HEK293 (cell line): ENCODE data around the gene IRS2.

ENCODE experiments used
- ATF2 ChIP-seq: fragments of 450-650 bp; formaldehyde crosslinking; IDR thresholded peaks from 2 replicates; pipeline ENCODE4 v1.5.1; 2016; ENCODE audit warnings: missing biosample characterization, missing genetic modification characterization, low read depth
- INSM2 ChIP-seq: fragments of 450-650 bp; formaldehyde crosslinking; IDR thresholded peaks from 2 replicates; pipeline ENCODE4 v1.5.1; 2016; ENCODE audit warnings: missing biosample characterization, missing genetic modification characterization
- OSR2 ChIP-seq: fragments of 450-650 bp; formaldehyde crosslinking; IDR thresholded peaks from 2 replicates; pipeline ENCODE4 v1.5.1; 2016; ENCODE audit warnings: missing biosample characterization, missing genetic modification characterization
- PRDM4 ChIP-seq: fragments of 450-650 bp; formaldehyde crosslinking; IDR thresholded peaks from 2 replicates; pipeline ENCODE4 v1.5.1; 2017; ENCODE audit warnings: missing biosample characterization, missing genetic modification characterization
- TCF7L2 ChIP-seq: IDR thresholded peaks from 2 replicates; pipeline ENCODE4 v1.6.1; 2011; ENCODE audit warnings: low read depth, mild to moderate bottlenecking, inconsistent platforms, low read length, moderate library complexity, borderline replicate concordance
- ZBTB20 ChIP-seq: fragments of 450-650 bp; formaldehyde crosslinking; IDR thresholded peaks from 2 replicates; pipeline ENCODE4 v1.5.1; 2016; ENCODE audit warnings: missing biosample characterization, missing genetic modification characterization
- ZBTB44 ChIP-seq: fragments of 450-650 bp; IDR thresholded peaks from 2 replicates; pipeline ENCODE4 v1.5.1; 2018; ENCODE audit warnings: missing biosample characterization, mild to moderate bottlenecking, missing genetic modification characterization
- ZBTB49 ChIP-seq: fragments of 450-650 bp; formaldehyde crosslinking; IDR thresholded peaks from 2 replicates; pipeline ENCODE4 v1.5.1; 2016; ENCODE audit warnings: missing biosample characterization, missing genetic modification characterization, low read depth
- ZBTB8A ChIP-seq: fragments of 450-650 bp; formaldehyde crosslinking; IDR thresholded peaks from 2 replicates; pipeline ENCODE4 v1.5.1; 2016; ENCODE audit warnings: missing biosample characterization, missing genetic modification characterization
- ZFP37 ChIP-seq: fragments of 450-650 bp; formaldehyde crosslinking; IDR thresholded peaks from 2 replicates; pipeline ENCODE4 v1.5.1; 2016; ENCODE audit warnings: missing biosample characterization, missing genetic modification characterization
- ZNF132 ChIP-seq: fragments of 450-650 bp; formaldehyde crosslinking; IDR thresholded peaks from 2 replicates; pipeline ENCODE4 v1.5.1; 2017; ENCODE audit warnings: missing biosample characterization, missing genetic modification characterization, borderline replicate concordance
- ZNF138 ChIP-seq: fragments of 450-650 bp; formaldehyde crosslinking; IDR thresholded peaks from 2 replicates; pipeline ENCODE4 v1.5.1; 2016; ENCODE audit warnings: missing biosample characterization, missing genetic modification characterization, borderline replicate concordance
- ZNF140 ChIP-seq: fragments of 450-650 bp; formaldehyde crosslinking; IDR thresholded peaks from 2 replicates; pipeline ENCODE4 v1.5.1; 2016; ENCODE audit warnings: missing biosample characterization, missing genetic modification characterization
- ZNF175 ChIP-seq: fragments of 450-650 bp; formaldehyde crosslinking; IDR thresholded peaks from 2 replicates; pipeline ENCODE4 v1.5.1; 2016; ENCODE audit warnings: missing biosample characterization, missing genetic modification characterization
- ZNF239 ChIP-seq: fragments of 450-650 bp; formaldehyde crosslinking; IDR thresholded peaks from 2 replicates; pipeline ENCODE4 v1.5.1; 2016; ENCODE audit warnings: missing biosample characterization, missing genetic modification characterization
- ZNF529 ChIP-seq: fragments of 450-650 bp; formaldehyde crosslinking; IDR thresholded peaks from 2 replicates; pipeline ENCODE4 v1.5.1; 2017; ENCODE audit warnings: missing genetic modification characterization, missing biosample characterization; ENCODE audit not compliant: insufficient replicate concordance
- ZNF555 ChIP-seq: fragments of 450-650 bp; formaldehyde crosslinking; conservative IDR thresholded peaks from 2 replicates; pipeline ENCODE4 v1.5.1; 2017; ENCODE audit warnings: missing biosample characterization, mild to moderate bottlenecking, missing genetic modification characterization, inconsistent platforms
- ZNF654 ChIP-seq: fragments of 450-650 bp; formaldehyde crosslinking; IDR thresholded peaks from 2 replicates; pipeline ENCODE4 v1.5.1; 2016; ENCODE audit warnings: low read depth, missing biosample characterization, missing genetic modification characterization
- ZNF76 ChIP-seq: fragments of 450-650 bp; formaldehyde crosslinking; IDR thresholded peaks from 2 replicates; pipeline ENCODE4; 2016; ENCODE audit warnings: low read depth, missing biosample characterization, missing genetic modification characterization, borderline replicate concordance
- ZSCAN5A ChIP-seq: fragments of 450-650 bp; formaldehyde crosslinking; IDR thresholded peaks from 2 replicates; pipeline ENCODE4 v1.5.1; 2016; ENCODE audit warnings: missing biosample characterization, missing genetic modification characterization
- TF ChIP-seq, protein P1 (sequence below): fragments of 450-650 bp; formaldehyde crosslinking; IDR thresholded peaks from 2 replicates; pipeline ENCODE4 v1.5.1; 2017; ENCODE audit warnings: missing biosample characterization, missing genetic modification characterization
- TF ChIP-seq, protein P2 (sequence below): fragments of 450-650 bp; formaldehyde crosslinking; IDR thresholded peaks from 2 replicates; pipeline ENCODE4 v1.5.1; 2016; ENCODE audit warnings: missing biosample characterization, missing genetic modification characterization
- TF ChIP-seq, protein P3 (sequence below): fragments of 450-650 bp; formaldehyde crosslinking; IDR thresholded peaks from 2 replicates; pipeline ENCODE4 v1.5.1; 2016; ENCODE audit warnings: missing biosample characterization, missing genetic modification characterization

IRS2 gene

GRCh38 chr13:109790942-109791605 is 4.7 kb upstream of the IRS2 start (continued):
- TF ChIP-seq, protein P1, sequence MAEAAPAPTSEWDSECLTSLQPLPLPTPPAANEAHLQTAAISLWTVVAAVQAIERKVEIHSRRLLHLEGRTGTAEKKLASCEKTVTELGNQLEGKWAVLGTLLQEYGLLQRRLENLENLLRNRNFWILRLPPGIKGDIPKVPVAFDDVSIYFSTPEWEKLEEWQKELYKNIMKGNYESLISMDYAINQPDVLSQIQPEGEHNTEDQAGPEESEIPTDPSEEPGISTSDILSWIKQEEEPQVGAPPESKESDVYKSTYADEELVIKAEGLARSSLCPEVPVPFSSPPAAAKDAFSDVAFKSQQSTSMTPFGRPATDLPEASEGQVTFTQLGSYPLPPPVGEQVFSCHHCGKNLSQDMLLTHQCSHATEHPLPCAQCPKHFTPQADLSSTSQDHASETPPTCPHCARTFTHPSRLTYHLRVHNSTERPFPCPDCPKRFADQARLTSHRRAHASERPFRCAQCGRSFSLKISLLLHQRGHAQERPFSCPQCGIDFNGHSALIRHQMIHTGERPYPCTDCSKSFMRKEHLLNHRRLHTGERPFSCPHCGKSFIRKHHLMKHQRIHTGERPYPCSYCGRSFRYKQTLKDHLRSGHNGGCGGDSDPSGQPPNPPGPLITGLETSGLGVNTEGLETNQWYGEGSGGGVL (tag by site-specific recombination), result no peak
- TF ChIP-seq ZBTB8A (tag by site-specific recombination) (no peak), PRDM4 (tag by site-specific recombination) (no peak), ZNF654 (tag by site-specific recombination) (peak; percentile 67), ZNF175 (no peak), INSM2 (tag by site-specific recombination) (no peak), ZNF529 (no peak), ZNF138 (tag by site-specific recombination) (no peak), ZNF555 (tag by site-specific recombination) (no peak), OSR2 (tag by site-specific recombination) (no peak), ZBTB44 (tag by site-specific recombination) (0 out of 2 replicates have a peak, but pooled peaks have one; percentile 18), ZFP37 (tag by site-specific recombination) (no peak), ZSCAN5A (tag by site-specific recombination) (no peak), ZNF76 (no peak), ATF2 (tag by site-specific recombination) (no peak), ZBTB20 (tag by site-specific recombination) (peak; percentile 67), ZNF140 (tag by site-specific recombination) (no peak), ZBTB49 (tag by site-specific recombination) (no peak), ZNF239 (no peak), TCF7L2 (no peak), ZNF132 (tag by site-specific recombination) (no peak)
- TF ChIP-seq, protein P2, sequence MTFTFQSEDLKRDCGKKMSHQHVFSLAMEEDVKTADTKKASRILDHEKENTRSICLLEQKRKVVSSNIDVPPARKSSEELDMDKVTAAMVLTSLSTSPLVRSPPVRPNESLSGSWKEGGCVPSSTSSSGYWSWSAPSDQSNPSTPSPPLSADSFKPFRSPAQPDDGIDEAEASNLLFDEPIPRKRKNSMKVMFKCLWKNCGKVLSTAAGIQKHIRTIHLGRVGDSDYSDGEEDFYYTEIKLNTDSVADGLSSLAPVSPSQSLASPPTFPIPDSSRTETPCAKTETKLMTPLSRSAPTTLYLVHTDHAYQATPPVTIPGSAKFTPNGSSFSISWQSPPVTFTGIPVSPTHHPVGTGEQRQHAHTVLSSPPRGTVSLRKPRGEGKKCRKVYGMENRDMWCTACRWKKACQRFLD, result no peak
- TF ChIP-seq, protein P3, sequence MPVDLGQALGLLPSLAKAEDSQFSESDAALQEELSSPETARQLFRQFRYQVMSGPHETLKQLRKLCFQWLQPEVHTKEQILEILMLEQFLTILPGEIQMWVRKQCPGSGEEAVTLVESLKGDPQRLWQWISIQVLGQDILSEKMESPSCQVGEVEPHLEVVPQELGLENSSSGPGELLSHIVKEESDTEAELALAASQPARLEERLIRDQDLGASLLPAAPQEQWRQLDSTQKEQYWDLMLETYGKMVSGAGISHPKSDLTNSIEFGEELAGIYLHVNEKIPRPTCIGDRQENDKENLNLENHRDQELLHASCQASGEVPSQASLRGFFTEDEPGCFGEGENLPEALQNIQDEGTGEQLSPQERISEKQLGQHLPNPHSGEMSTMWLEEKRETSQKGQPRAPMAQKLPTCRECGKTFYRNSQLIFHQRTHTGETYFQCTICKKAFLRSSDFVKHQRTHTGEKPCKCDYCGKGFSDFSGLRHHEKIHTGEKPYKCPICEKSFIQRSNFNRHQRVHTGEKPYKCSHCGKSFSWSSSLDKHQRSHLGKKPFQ, result no peak
